ENCODE data around the gene DPEP3.

DNA sequence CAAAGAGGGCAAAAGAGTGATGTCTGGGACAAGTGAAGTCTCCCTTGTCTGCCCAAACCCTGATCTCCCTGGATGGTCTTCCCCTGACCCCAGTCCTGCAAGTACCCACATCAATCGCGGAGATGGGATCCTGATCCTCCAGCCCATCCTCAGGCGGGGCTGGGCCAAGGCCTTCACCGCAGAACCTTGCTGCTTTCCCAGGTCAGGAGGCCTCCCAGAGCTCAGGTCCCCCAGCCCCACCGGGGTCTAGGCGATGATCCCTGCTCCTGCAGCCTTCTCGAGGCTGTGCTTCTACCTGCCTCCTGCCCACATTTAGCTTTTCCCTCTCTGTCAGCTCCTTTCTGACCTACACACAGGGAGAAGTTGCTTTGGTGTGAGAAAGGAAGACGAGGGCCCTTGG, 18.2 kb downstream of the DPEP3 start:
- TF ChIP-seq CTCF (IDR thresholded peaks at IDR 0.05), result no peak
- no peak for TF ChIP-seq POLR2A (IDR thresholded peaks at IDR 0.05)
